GM12878 (cell line): ENCODE results near the gene SLC10A1. TPM values are rescaled to one million over a fixed set of nuclear protein-coding genes. Genes with fewer than 3 reads are reported as not detected.

Source experiments
- CBX5 ChIP-seq: sonication (generic); IDR thresholded peaks from 2 replicates; pipeline ENCODE4 v1.6.1; 2016; ENCODE audit warnings: low read depth, moderate library complexity, mild to moderate bottlenecking, inconsistent platforms
- CEBPZ ChIP-seq: fragments of 150-350 bp; IDR thresholded peaks from 2 replicates; pipeline ENCODE4 v1.6.1; 2016; ENCODE audit warnings: low read depth, low read length
- IRF3 ChIP-seq: fragments of 450-650 bp; IDR thresholded peaks from 2 replicates; pipeline ENCODE4 v1.6.1; 2014; ENCODE audit warnings: mild to moderate bottlenecking
- JUND ChIP-seq: IDR thresholded peaks from 2 replicates; pipeline ENCODE4 v1.6.1; 2012; ENCODE audit warnings: low read depth, mild to moderate bottlenecking, low read length, improper control_type of control experiment, moderate library complexity
- MYB ChIP-seq: fragments of 150-350 bp; IDR thresholded peaks from 2 replicates; pipeline ENCODE4 v1.6.1; 2014; ENCODE audit warnings: mild to moderate bottlenecking, low read depth, low read length, borderline replicate concordance
- PKNOX1 ChIP-seq: fragments of 450-650 bp; IDR thresholded peaks from 2 replicates; pipeline ENCODE4 v1.6.1; 2016; ENCODE audit warnings: mild to moderate bottlenecking
- POU2F2 ChIP-seq: IDR thresholded peaks from 3 replicates; pipeline ENCODE4 v1.6.1; 2011; ENCODE audit warnings: low read depth, mild to moderate bottlenecking, low read length, borderline replicate concordance
- RCOR1 ChIP-seq: conservative IDR thresholded peaks from 2 replicates; pipeline ENCODE4 v1.6.1; 2012; ENCODE audit warnings: low read depth, low read length, improper control_type of control experiment
- REST ChIP-seq: IDR thresholded peaks from 2 replicates; pipeline ENCODE4 v1.6.1; 2012; ENCODE audit warnings: mild to moderate bottlenecking, low read depth, low read length
- SUPT20H ChIP-seq: IDR thresholded peaks from 2 replicates; pipeline ENCODE4 v1.6.1; 2011; ENCODE audit warnings: low read depth, mild to moderate bottlenecking, low read length, moderate library complexity, borderline replicate concordance; ENCODE audit not compliant: control insufficient read depth
- TAF1 ChIP-seq: IDR thresholded peaks from 2 replicates; pipeline ENCODE4 v1.6.1; 2011; ENCODE audit warnings: mild to moderate bottlenecking, low read depth, low read length, borderline replicate concordance
- TBL1XR1 ChIP-seq: IDR thresholded peaks from 2 replicates; pipeline ENCODE4 v1.6.1; 2012; ENCODE audit warnings: low read depth, low read length, improper control_type of control experiment
- USF1 ChIP-seq: IDR thresholded peaks from 2 replicates; pipeline ENCODE4 v1.6.1; 2011; ENCODE audit warnings: borderline replicate concordance, low read depth, mild to moderate bottlenecking, moderate library complexity, mixed read lengths, low read length; ENCODE audit not compliant: insufficient read depth; ENCODE audit errors: extremely low read length
- ZBTB40 ChIP-seq: fragments of 450-650 bp; IDR thresholded peaks from 2 replicates; pipeline ENCODE4 v1.6.1; 2016; ENCODE audit warnings: mild to moderate bottlenecking, moderate library complexity, borderline replicate concordance
- polyA plus RNA-seq, 11 experiments: library from polyadenylated mRNA; depleted of rRNA in 4 of 11; unstranded in 6 of 11; stranded (reverse) in 5 of 11; fragments of >200 nt; fragmentation: Nextera tagmentation in 4 of 11; fragmentation: Illumina TruSeq in 1 of 11; extraction: Ambion mirVana in 4 of 11; extraction: Trizol in 1 of 11; gene quantifications; 1 replicate in 1 of 11; 2 replicates in 10 of 11; pipeline versions ENCODE4 v1.2.1 to v1.2.3, GENCODE V29; 2011 to 2016; ENCODE audit warnings: inconsistent platforms in 2 of 11, missing spikeins in 2 of 11, low read depth in 1 of 11
- total RNA-seq, 4 experiments: library from RNA; depleted of rRNA in 3 of 4; stranded (reverse); fragments of >200 nt in 3 of 4; fragmentation: Illumina TruSeq in 1 of 4; extraction: Trizol in 1 of 4; gene quantifications; 2 replicates each; pipeline versions ENCODE4 v1.2.1 to v1.2.3, GENCODE V29; 2013 to 2021

The SLC10A1 gene
- total and polyA plus RNA-seq, 10 of the 15 experiments (the other 5 are each of a cell fraction or from before 2014, with no cell fraction given), result 0.15 to 0.16 TPM; not detected in 8

- TF ChIP-seq CEBPZ (no peak), ZBTB40 (no peak), RCOR1 (peak; percentile 83; the same call in 1 of the 2 replicates), PKNOX1 (no peak), MYB (peak; percentile 66; the same call in 1 of the 2 replicates), IRF3 (no peak), REST (no peak), USF1 (no peak), JUND (no peak), POU2F2 (peak; percentile 86), TAF1 (peak; percentile 96), SUPT20H (no peak), CBX5 (no peak), TBL1XR1 (no peak)
These were observed 29.6 kb downstream of the SLC10A1 start (continued) for GRCh38 chr14:69767369-69767999.
